ENCODE results near the gene DPP6. TPM values are rescaled to one million over a fixed set of nuclear protein-coding genes. Genes with fewer than 3 reads are reported as not detected.

DPP6 gene
- total RNA-seq, 2 experiments from 2014 or later = not detected

DNA sequence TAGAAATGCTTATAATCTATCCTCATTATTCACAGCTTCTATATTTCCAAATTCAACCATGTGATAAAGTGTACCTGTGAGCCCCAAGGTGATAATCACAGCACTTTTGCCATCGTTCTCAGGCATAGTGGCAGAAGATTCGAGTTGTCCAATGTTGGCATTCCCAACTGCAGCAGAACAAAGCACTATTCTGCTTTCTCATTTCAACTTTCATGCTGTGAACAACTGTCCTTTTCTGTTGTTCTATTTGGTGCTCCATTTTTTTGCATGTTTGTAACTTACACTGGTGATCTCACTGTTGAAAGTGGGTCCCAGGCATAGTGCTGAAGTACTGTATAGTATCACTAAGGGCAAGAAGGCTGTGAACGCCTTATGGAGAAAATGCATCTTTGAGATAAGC, 512.5 kb downstream of the DPP6 start:
- no peaks in the 10 kb centered on the region for H3K36me3 ChIP-seq (ENCODE audit: insufficient read depth, low read length)
- H3K9me2 ChIP-seq (ENCODE audit: insufficient read depth, low read length) = no peaks in the 10 kb centered on the region
- no peaks in the 10 kb centered on the region for H3K4me1 ChIP-seq (ENCODE audit: insufficient read depth, low read length, poor library complexity, severe bottlenecking)
- ChIA-PET CTCF (ENCODE audit: unreplicated experiment) (no interaction called here), POLR2A (no interaction called here)
- no peaks in the 10 kb centered on the region for H3K9me3 ChIP-seq (ENCODE audit: low read length)
- H3K79me2 ChIP-seq (ENCODE audit: insufficient read depth, low read depth, low read length) = no peaks in the 10 kb centered on the region
- H3K27ac ChIP-seq (ENCODE audit: low read depth, low read length, poor library complexity, severe bottlenecking) = no peak overlapping the region
- H2AFZ ChIP-seq (ENCODE audit: low read length) = no peak overlapping the region
- no peak for DNase-seq (ENCODE audit: low spot score)
- intact Hi-C loops (cut with micrococcal nuclease; ENCODE audit: unreplicated experiment) = no loop called here
- no peak overlapping the region for H3K4me2 ChIP-seq (ENCODE audit: low read length)
- no peaks in the 10 kb centered on the region for H4K20me1 ChIP-seq (ENCODE audit: insufficient read depth, low read length)
- no TSS peak for BruUV-seq (replicated peaks)
- no peak for TF ChIP-seq EZH2phosphoT487 (IDR thresholded peaks at IDR 0.05; ENCODE audit: borderline replicate concordance, low read depth, low read length)
- TF ChIP-seq, protein P1, sequence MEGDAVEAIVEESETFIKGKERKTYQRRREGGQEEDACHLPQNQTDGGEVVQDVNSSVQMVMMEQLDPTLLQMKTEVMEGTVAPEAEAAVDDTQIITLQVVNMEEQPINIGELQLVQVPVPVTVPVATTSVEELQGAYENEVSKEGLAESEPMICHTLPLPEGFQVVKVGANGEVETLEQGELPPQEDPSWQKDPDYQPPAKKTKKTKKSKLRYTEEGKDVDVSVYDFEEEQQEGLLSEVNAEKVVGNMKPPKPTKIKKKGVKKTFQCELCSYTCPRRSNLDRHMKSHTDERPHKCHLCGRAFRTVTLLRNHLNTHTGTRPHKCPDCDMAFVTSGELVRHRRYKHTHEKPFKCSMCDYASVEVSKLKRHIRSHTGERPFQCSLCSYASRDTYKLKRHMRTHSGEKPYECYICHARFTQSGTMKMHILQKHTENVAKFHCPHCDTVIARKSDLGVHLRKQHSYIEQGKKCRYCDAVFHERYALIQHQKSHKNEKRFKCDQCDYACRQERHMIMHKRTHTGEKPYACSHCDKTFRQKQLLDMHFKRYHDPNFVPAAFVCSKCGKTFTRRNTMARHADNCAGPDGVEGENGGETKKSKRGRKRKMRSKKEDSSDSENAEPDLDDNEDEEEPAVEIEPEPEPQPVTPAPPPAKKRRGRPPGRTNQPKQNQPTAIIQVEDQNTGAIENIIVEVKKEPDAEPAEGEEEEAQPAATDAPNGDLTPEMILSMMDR (conservative IDR thresholded peaks at IDR 0.05; ENCODE audit: low read length) = no peak
- H3K4me3 ChIP-seq (ENCODE audit: low read depth, low read length, poor library complexity, severe bottlenecking) = no peak overlapping the region

DNA sequence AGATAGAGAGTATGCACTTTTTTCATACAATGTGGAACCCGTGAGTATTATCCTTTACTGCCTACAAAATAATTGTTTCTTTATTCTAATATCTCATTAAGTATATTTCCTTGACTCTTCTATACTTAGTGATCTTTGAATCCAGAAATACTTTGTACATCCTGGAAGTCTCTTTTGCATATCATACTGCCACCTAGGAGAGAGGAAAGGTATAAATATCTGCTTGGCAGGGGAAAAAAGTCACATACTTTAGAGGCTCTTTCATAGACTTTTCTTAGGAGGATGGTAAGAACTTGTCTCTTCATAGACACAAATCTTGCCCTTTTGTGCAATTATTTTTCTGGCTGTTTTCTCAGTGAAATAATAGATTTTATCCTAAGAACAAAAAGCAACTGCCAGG, 514.7 kb downstream of the DPP6 start:
- H3K27ac ChIP-seq (ENCODE audit: low read depth, low read length, poor library complexity, severe bottlenecking) = no peak overlapping the region
- no TSS peak for BruUV-seq (replicated peaks)
- TF ChIP-seq, protein P1 (conservative IDR thresholded peaks at IDR 0.05; ENCODE audit: low read length) = peak; percentile 40
- TF ChIP-seq EZH2phosphoT487 (IDR thresholded peaks at IDR 0.05; ENCODE audit: borderline replicate concordance, low read depth, low read length) = no peak
- ChIA-PET CTCF (ENCODE audit: unreplicated experiment) (no interaction called here), POLR2A (no interaction called here)
- no peak overlapping the region for H3K4me3 ChIP-seq (ENCODE audit: low read depth, low read length, poor library complexity, severe bottlenecking)
- no peaks in the 10 kb centered on the region for H4K20me1 ChIP-seq (ENCODE audit: insufficient read depth, low read length)
- no peaks in the 10 kb centered on the region for H3K9me2 ChIP-seq (ENCODE audit: insufficient read depth, low read length)
- no peak for DNase-seq (ENCODE audit: low spot score)
- no peak overlapping the region for H3K4me2 ChIP-seq (ENCODE audit: low read length)
- H3K36me3 ChIP-seq (ENCODE audit: insufficient read depth, low read length) = no peaks in the 10 kb centered on the region
- no peaks in the 10 kb centered on the region for H3K79me2 ChIP-seq (ENCODE audit: insufficient read depth, low read depth, low read length)
- H2AFZ ChIP-seq (ENCODE audit: low read length) = no peak overlapping the region
- intact Hi-C loops (cut with micrococcal nuclease; ENCODE audit: unreplicated experiment) = no loop called here
- no peaks in the 10 kb centered on the region for H3K4me1 ChIP-seq (ENCODE audit: insufficient read depth, low read length, poor library complexity, severe bottlenecking)
- no peaks in the 10 kb centered on the region for H3K9me3 ChIP-seq (ENCODE audit: low read length)

DNA sequence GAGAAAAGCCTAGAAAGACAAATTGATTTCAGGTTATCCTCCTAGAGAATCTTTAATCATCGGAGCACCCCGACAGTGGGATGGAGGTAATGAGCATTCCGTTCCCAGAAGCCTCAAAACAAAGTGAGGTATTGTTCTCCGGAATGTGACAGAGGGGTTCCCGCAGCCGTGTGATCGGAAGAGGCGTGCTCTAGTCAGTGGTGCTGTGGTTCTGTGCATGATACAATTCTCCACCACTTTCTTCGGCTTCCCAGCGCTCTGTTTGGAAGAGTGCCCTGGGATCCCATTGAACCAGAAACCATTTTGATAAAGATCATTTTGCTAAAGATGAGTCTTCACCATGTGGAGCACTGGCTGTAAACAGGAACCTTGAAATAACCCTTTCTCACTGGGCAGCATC, 516.1 kb downstream of the DPP6 start:
- Histone ChIP-seq H3K9me2 (ENCODE audit: insufficient read depth, low read length) (no peaks in the 10 kb centered on the region), H4K20me1 (ENCODE audit: insufficient read depth, low read length) (no peaks in the 10 kb centered on the region), H3K9me3 (ENCODE audit: low read length) (no peaks in the 10 kb centered on the region), H3K4me3 (ENCODE audit: low read depth, low read length, poor library complexity, severe bottlenecking) (no peak overlapping the region), H3K27ac (ENCODE audit: low read depth, low read length, poor library complexity, severe bottlenecking) (no peak overlapping the region), H3K4me2 (ENCODE audit: low read length) (no peak overlapping the region), H3K4me1 (ENCODE audit: insufficient read depth, low read length, poor library complexity, severe bottlenecking) (no peaks in the 10 kb centered on the region), H3K79me2 (ENCODE audit: insufficient read depth, low read depth, low read length) (no peaks in the 10 kb centered on the region), H2AFZ (ENCODE audit: low read length) (no peak overlapping the region), H3K36me3 (ENCODE audit: insufficient read depth, low read length) (no peaks in the 10 kb centered on the region)
- POLR2A ChIA-PET = no interaction called here
- TF ChIP-seq, protein P1 (conservative IDR thresholded peaks at IDR 0.05; ENCODE audit: low read length) = no peak
- TF ChIP-seq EZH2phosphoT487 (IDR thresholded peaks at IDR 0.05; ENCODE audit: borderline replicate concordance, low read depth, low read length) = no peak
- intact Hi-C loops (cut with micrococcal nuclease; ENCODE audit: unreplicated experiment) = no loop called here
- no TSS peak for BruUV-seq (replicated peaks)
- no peak for DNase-seq (ENCODE audit: low spot score)
- CTCF ChIA-PET (ENCODE audit: unreplicated experiment) = no interaction called here
